Adrenal gland (tissue), 5 donors: ENCODE measurements around the gene RPL29.

Experiments
- POLR2A ChIP-seq, 2 donors: fragments of 450-650 bp; IDR thresholded peaks; one replicate each; pipeline ENCODE4 v1.6.1; 2017; ENCODE audit warnings: antibody characterized with exemption in 2 of 2, mild to moderate bottlenecking in 2 of 2, moderate library complexity in 1 of 2
- TF ChIP-seq, protein P1 (sequence below), 6 experiments: fragments of 450-650 bp in 4 of 6; fragments of 200-600 bp in 2 of 6; sonication (generic) in 1 of 6; IDR thresholded peaks; 1 replicate in 5 of 6; 2 replicates in 1 of 6; pipeline versions ENCODE4 v1.5.1 to v1.8.0; 2016 to 2021; ENCODE audit warnings: antibody characterized with exemption in 6 of 6, mild to moderate bottlenecking in 2 of 6, moderate library complexity in 1 of 6
- donor health status: DM: no; HTN: no; CAD: no.

DNA sequence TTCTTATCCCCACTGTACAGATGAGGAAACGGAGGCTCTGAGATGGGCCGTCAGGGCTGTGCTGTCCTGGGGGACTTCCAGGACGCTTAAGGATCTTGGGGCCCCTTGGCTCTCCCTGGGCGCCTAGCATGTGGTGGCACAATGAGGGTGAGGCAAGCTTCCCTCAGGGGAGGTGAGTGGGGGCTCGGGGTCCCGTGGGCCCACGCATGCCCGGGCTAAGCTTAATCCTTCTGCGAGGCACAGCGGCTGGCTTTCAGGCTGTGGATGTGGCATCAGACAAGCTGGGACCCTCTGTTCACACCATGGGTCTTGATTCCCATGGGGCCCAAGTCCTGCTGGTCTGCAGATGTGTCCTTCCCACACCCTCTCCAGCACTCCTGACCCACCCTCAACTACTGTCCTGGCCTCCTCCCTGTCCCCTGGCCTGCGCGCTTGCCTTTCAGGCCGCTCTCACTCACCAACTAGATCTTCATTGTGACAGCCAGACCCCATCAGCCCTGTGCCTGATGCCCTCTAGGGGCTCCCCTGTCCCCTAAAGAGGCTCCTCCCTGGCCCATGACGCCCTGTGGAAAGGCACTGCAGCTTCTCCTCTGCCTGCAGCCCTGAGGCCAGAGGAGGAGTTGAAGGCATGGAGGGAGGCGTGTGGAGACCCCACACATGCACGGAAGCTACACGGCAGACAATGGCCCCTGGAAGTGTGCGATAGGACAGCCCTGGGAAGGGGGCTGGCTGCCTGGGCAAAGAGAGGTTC lies 49.3 kb upstream of the RPL29 start:
- TF ChIP-seq, protein P1, sequence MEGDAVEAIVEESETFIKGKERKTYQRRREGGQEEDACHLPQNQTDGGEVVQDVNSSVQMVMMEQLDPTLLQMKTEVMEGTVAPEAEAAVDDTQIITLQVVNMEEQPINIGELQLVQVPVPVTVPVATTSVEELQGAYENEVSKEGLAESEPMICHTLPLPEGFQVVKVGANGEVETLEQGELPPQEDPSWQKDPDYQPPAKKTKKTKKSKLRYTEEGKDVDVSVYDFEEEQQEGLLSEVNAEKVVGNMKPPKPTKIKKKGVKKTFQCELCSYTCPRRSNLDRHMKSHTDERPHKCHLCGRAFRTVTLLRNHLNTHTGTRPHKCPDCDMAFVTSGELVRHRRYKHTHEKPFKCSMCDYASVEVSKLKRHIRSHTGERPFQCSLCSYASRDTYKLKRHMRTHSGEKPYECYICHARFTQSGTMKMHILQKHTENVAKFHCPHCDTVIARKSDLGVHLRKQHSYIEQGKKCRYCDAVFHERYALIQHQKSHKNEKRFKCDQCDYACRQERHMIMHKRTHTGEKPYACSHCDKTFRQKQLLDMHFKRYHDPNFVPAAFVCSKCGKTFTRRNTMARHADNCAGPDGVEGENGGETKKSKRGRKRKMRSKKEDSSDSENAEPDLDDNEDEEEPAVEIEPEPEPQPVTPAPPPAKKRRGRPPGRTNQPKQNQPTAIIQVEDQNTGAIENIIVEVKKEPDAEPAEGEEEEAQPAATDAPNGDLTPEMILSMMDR (IDR thresholded peaks at IDR 0.05): no peak
- no peak for TF ChIP-seq POLR2A (IDR thresholded peaks at IDR 0.05)
